Esophagus squamous epithelium (tissue), 5 donors: ENCODE data around the gene COL7A1. TPM values are rescaled to one million over a fixed set of nuclear protein-coding genes. Genes with fewer than 3 reads are reported as not detected.

ENCODE experiments used
- DNase-seq: peaks from one replicate; lab custom pipeline; 2025; lab: John Stamatoyannopoulos, UW
- H3K27ac ChIP-seq, 4 donors: fragments of 200-600 bp; sonication (generic); one replicate each; pipeline ENCODE4 v1.5.1; 2016 to 2019; ENCODE audit warnings: mild to moderate bottlenecking in 1 of 4
- H3K27me3 ChIP-seq, 4 donors: fragments of 200-600 bp; sonication (generic); 1 replicate in 3 of 4; 2 replicates in 1 of 4; pipeline versions ENCODE4 v1.5.1 to v1.6.0; 2017 to 2021; ENCODE audit warnings: antibody characterized with exemption in 1 of 4
- H3K36me3 ChIP-seq, 3 donors: fragments of 200-600 bp; sonication (generic); one replicate each; pipeline ENCODE4 v1.5.1; 2016 to 2019
- H3K4me1 ChIP-seq, 3 donors: fragments of 200-600 bp; sonication (generic); one replicate each; pipeline ENCODE4 v1.5.1; 2017 to 2019
- H3K4me3 ChIP-seq, 4 donors: fragments of 200-600 bp; sonication (generic); 1 replicate in 3 of 4; 2 replicates in 1 of 4; pipeline ENCODE4 v1.5.1; 2016 to 2019; ENCODE audit warnings: mild to moderate bottlenecking in 2 of 4, moderate library complexity in 1 of 4
- H3K9me3 ChIP-seq, 3 donors: fragments of 200-600 bp; sonication (generic); one replicate each; pipeline ENCODE4 v1.5.1; 2016 to 2019
- CTCF ChIP-seq, 6 experiments: fragments of 450-650 bp in 4 of 6; fragments of 200-600 bp in 2 of 6; sonication (generic) in 2 of 6; IDR thresholded peaks; one replicate each; pipeline ENCODE4 v1.5.1; 2016 to 2019; ENCODE audit warnings: antibody characterized with exemption in 6 of 6, mild to moderate bottlenecking in 4 of 6, moderate library complexity in 4 of 6
- POLR2A ChIP-seq, 4 donors: fragments of 450-650 bp; IDR thresholded peaks; one replicate each; pipeline ENCODE4 v1.6.1; 2017; ENCODE audit warnings: antibody characterized with exemption in 4 of 4, mild to moderate bottlenecking in 4 of 4, moderate library complexity in 3 of 4
- WGBS, 2 donors: methylation state at CpG; one replicate each; pipeline ENCODE4 v1.1.5; 2018; 5-methylcytosine and 5-hydroxymethylcytosine counted together
- intact Hi-C: fragments of 100-400 bp; cut with DNase I; formaldehyde crosslinking; loops from one replicate; pipeline ENCODE4 v1.15.0; 2022
- total RNA-seq, 4 donors: library from RNA; depleted of rRNA; stranded (reverse); fragments of >200 nt; gene quantifications; one replicate each; pipeline ENCODE4 v1.1.0, GENCODE V29; 2016
- donor health status: DM: yes; HTN: yes; CAD: no.

Gene COL7A1
- total RNA-seq, 4 donors from 2014 or later = 52.8 to 125 (median 69.0) TPM

GRCh38 chr3:48548729-48549705 is 46.1 kb downstream of the COL7A1 start:
- 33 to 88% methylated on average over 3 to 6 of the region's 10 CpGs for WGBS, 2 donors
- peak; percentile 88 to 98 (median 97) for TF ChIP-seq CTCF (IDR thresholded peaks at IDR 0.05)
- no peak for TF ChIP-seq POLR2A (IDR thresholded peaks at IDR 0.05)

GRCh38 chr3:48548126-48548525 is 47.0 kb downstream of the COL7A1 start:
- TF ChIP-seq POLR2A (IDR thresholded peaks at IDR 0.05) = no peak
- TF ChIP-seq CTCF (IDR thresholded peaks at IDR 0.05) = no peak
- Histone ChIP-seq H3K27ac (no peak overlapping the region), H3K4me3 (no peak overlapping the region), H3K27me3 (no peaks in the 10 kb centered on the region), H3K9me3 (no peaks in the 10 kb centered on the region), H3K36me3 (peaks cover 0 to 41% (median 6%) of the 10 kb centered on the region in 3 donors), H3K4me1 (peaks cover 0 to 15% (median 9%) of the 10 kb centered on the region in 3 donors)
- WGBS, 2 donors = 75 to 82% methylated on average over 2 to 3 of the region's 5 CpGs
- DNase-seq = no peak
- intact Hi-C loops = no loop called here

More at GRCh38 chr3:48548729-48549705, 46.1 kb downstream of the COL7A1 start:
- DNase-seq = no peak
- Histone ChIP-seq H3K36me3 (peaks cover 0 to 36% (median 6%) of the 10 kb centered on the region in 3 donors), H3K4me3 (no peak overlapping the region), H3K9me3 (no peaks in the 10 kb centered on the region), H3K27ac (peak overlapping the region in 2 of 4 donors; percentile 20 to 25), H3K4me1 (peaks cover 0 to 20% (median 9%) of the 10 kb centered on the region in 3 donors), H3K27me3 (no peaks in the 10 kb centered on the region)
- intact Hi-C loops = no loop called here

GRCh38 chr3:48546203-48546829 is 48.8 kb downstream of the COL7A1 start:
- Histone ChIP-seq H3K36me3 (peaks cover 0 to 53% (median 6%) of the 10 kb centered on the region in 3 donors), H3K9me3 (no peaks in the 10 kb centered on the region), H3K27ac (no peak overlapping the region), H3K4me3 (no peak overlapping the region), H3K4me1 (peaks cover 0 to 15% (median 9%) of the 10 kb centered on the region in 3 donors), H3K27me3 (no peaks in the 10 kb centered on the region)
- no peak for DNase-seq
- TF ChIP-seq POLR2A (IDR thresholded peaks at IDR 0.05) (no peak), CTCF (IDR thresholded peaks at IDR 0.05) (peak in 1 of 6 experiments; percentile 21)
- 46 to 73% methylated on average over 3 to 4 of the region's 4 CpGs for WGBS, 2 donors
- intact Hi-C loops = no loop called here

- Histone ChIP-seq H3K36me3 (peaks cover 0 to 57% (median 6%) of the 10 kb centered on the region in 3 donors), H3K9me3 (no peaks in the 10 kb centered on the region), H3K27ac (no peak overlapping the region), H3K4me3 (no peak overlapping the region), H3K27me3 (no peaks in the 10 kb centered on the region), H3K4me1 (peaks cover 0 to 15% (median 8%) of the 10 kb centered on the region in 3 donors)
- no peak for DNase-seq
- intact Hi-C loops = no loop called here
- TF ChIP-seq POLR2A (IDR thresholded peaks at IDR 0.05) (no peak), CTCF (IDR thresholded peaks at IDR 0.05) (no peak)
- 72 to 77% methylated on average over 5 of the region's 5 CpGs for WGBS, 2 donors
Measured at GRCh38 chr3:48544141-48544540, 51.0 kb downstream of the COL7A1 start.
